HepG2 (cell line): ENCODE data around the gene TIMM13. TPM values are rescaled to one million over a fixed set of nuclear protein-coding genes. Genes with fewer than 3 reads are reported as not detected.

Experiments used
- AGO2 ChIP-seq: fragments of 200-400 bp; formaldehyde crosslinking; optimal IDR thresholded peaks from 2 replicates; pipeline ENCODE3; 2017; ENCODE audit warnings: mild to moderate bottlenecking, low read depth, low read length, moderate library complexity
- CBFB ChIP-seq: sonication (generic); formaldehyde crosslinking; IDR thresholded peaks from 2 replicates; pipeline ENCODE4 v1.4.0; 2020; ENCODE audit warnings: missing genetic modification reagents
- CBX2 ChIP-seq, 2 experiments: fragments of 200-600 bp in 1 of 2; sonication (generic); formaldehyde crosslinking in 1 of 2; IDR thresholded peaks; 2 replicates each; pipeline versions ENCODE4 v1.7.0 to v1.8.1; 2018 to 2022; ENCODE audit warnings: low read depth in 2 of 2, low read length in 1 of 2, mild to moderate bottlenecking in 1 of 2, missing genetic modification reagents in 1 of 2
- CBX5 ChIP-seq: sonication (generic); formaldehyde crosslinking; IDR thresholded peaks from 2 replicates; pipeline ENCODE4 v1.4.0; 2020; ENCODE audit warnings: missing genetic modification reagents, borderline replicate concordance
- GATAD1 ChIP-seq: IDR thresholded peaks from 2 replicates; pipeline ENCODE4 v1.6.1; 2016; ENCODE audit warnings: missing genetic modification reagents, missing compliant biosample characterization
- HMGXB4 ChIP-seq, 2 experiments: sonication (generic) in 1 of 2; formaldehyde crosslinking in 1 of 2; IDR thresholded peaks; 2 replicates each; pipeline versions ENCODE4 v1.4.0 to v1.6.1; 2018 to 2020; ENCODE audit warnings: missing genetic modification reagents in 2 of 2, borderline replicate concordance in 1 of 2, low read depth in 1 of 2, mild to moderate bottlenecking in 1 of 2, missing biosample characterization in 1 of 2
- JUNB ChIP-seq: sonication (generic); formaldehyde crosslinking; IDR thresholded peaks from 2 replicates; pipeline ENCODE4 v1.8.0; 2022; ENCODE audit warnings: missing genetic modification reagents, mild to moderate bottlenecking, borderline replicate concordance
- PLSCR1 ChIP-seq: sonication (generic); formaldehyde crosslinking; IDR thresholded peaks from 2 replicates; pipeline ENCODE4 v1.5.0; 2020; ENCODE audit warnings: missing genetic modification reagents, mild to moderate bottlenecking, borderline replicate concordance
- SATB2 ChIP-seq: sonication (generic); formaldehyde crosslinking; IDR thresholded peaks from 2 replicates; pipeline ENCODE4 v1.5.0; 2020; ENCODE audit warnings: missing genetic modification reagents
- SNAI1 ChIP-seq: sonication (generic); formaldehyde crosslinking; IDR thresholded peaks from 2 replicates; pipeline ENCODE4 v1.5.0; 2020; ENCODE audit warnings: mild to moderate bottlenecking, missing genetic modification reagents, borderline replicate concordance
- SP5 ChIP-seq: IDR thresholded peaks from 2 replicates; pipeline ENCODE4 v1.6.1; 2016; ENCODE audit warnings: low read depth, borderline replicate concordance
- SRSF1 ChIP-seq: fragments of 200-400 bp; formaldehyde crosslinking; optimal IDR thresholded peaks from 2 replicates; pipeline ENCODE3; 2017; ENCODE audit warnings: mild to moderate bottlenecking, low read depth, low read length, moderate library complexity
- STAG1 ChIP-seq: sonication (generic); formaldehyde crosslinking; IDR thresholded peaks from 2 replicates; pipeline ENCODE4 v1.4.0; 2020; ENCODE audit warnings: missing genetic modification reagents
- WIZ ChIP-seq: sonication (generic); formaldehyde crosslinking; IDR thresholded peaks from 2 replicates; pipeline ENCODE4 v1.5.1; 2020; ENCODE audit warnings: mild to moderate bottlenecking, missing genetic modification reagents
- ZBTB43 ChIP-seq: sonication (generic); formaldehyde crosslinking; conservative IDR thresholded peaks from 2 replicates; pipeline ENCODE4 v1.4.0; 2020; ENCODE audit warnings: missing genetic modification reagents
- ZKSCAN8 ChIP-seq: IDR thresholded peaks from 2 replicates; pipeline ENCODE4 v1.6.1; 2016; ENCODE audit warnings: borderline replicate concordance, missing genetic modification reagents, missing compliant biosample characterization
- ZNF205 ChIP-seq: IDR thresholded peaks from 2 replicates; pipeline ENCODE4 v1.6.1; 2018; ENCODE audit warnings: missing biosample characterization, missing genetic modification reagents
- ZNF598 ChIP-seq: sonication (generic); formaldehyde crosslinking; IDR thresholded peaks from 2 replicates; pipeline ENCODE4 v1.5.1; 2020; ENCODE audit warnings: mild to moderate bottlenecking, missing genetic modification reagents, borderline replicate concordance
- ZNF780A ChIP-seq: sonication (generic); formaldehyde crosslinking; IDR thresholded peaks from 2 replicates; pipeline ENCODE4 v1.8.0; 2022; ENCODE audit warnings: mild to moderate bottlenecking, missing genetic modification reagents, moderate library complexity
- polyA plus RNA-seq, 8 experiments: library from polyadenylated mRNA; depleted of rRNA in 3 of 8; stranded (reverse) in 7 of 8; unstranded in 1 of 8; fragments of >200 nt; fragmentation: Illumina TruSeq in 4 of 8; extraction: Trizol in 4 of 8; gene quantifications; 2 replicates each; pipeline versions ENCODE4 v1.2.1 to v1.2.3, GENCODE V29; 2011 to 2016; ENCODE audit warnings: low read depth in 4 of 8, missing spikeins in 1 of 8, mixed read lengths in 1 of 8; ENCODE audit not compliant: insufficient read depth in 1 of 8
- total RNA-seq, 5 experiments: library from RNA; depleted of rRNA; stranded (reverse); fragments of >200 nt; fragmentation: Illumina TruSeq; extraction: Trizol; gene quantifications; 2 replicates each; pipeline ENCODE4 v1.2.3, GENCODE V29; 2016; ENCODE audit warnings: low read depth in 1 of 5
- TF ChIP-seq, protein P1 (sequence below): sonication (generic); formaldehyde crosslinking; IDR thresholded peaks from 2 replicates; pipeline ENCODE4 v1.4.0; 2020; ENCODE audit warnings: missing genetic modification reagents

Gene TIMM13
- total and polyA plus RNA-seq, 2 of the 13 experiments (the other 11 are each of a cell fraction or from before 2014, with no cell fraction given) = 48.4 to 108 TPM

GRCh38 chr19:2391118-2391725, 36.2 kb downstream of the TIMM13 start (continued):
- 0 out of 4 replicates have a peak, but pooled peaks of 1 of the 2 experiments have one; percentile 17 for TF ChIP-seq HMGXB4 (CRISPR knock-in tag; IDR thresholded peaks at IDR 0.05; ENCODE audit: borderline replicate concordance in 1 of 2, low read depth in 1 of 2)
- no peak for TF ChIP-seq ZNF598 (CRISPR knock-in tag)
- no peak for TF ChIP-seq SATB2 (CRISPR knock-in tag)
- TF ChIP-seq GATAD1 (CRISPR knock-in tag) = peak; percentile 48; the same call in 1 of the 2 replicates
- TF ChIP-seq SNAI1 (CRISPR knock-in tag) = no peak
- TF ChIP-seq CBFB (CRISPR knock-in tag) = no peak
- TF ChIP-seq, protein P1, sequence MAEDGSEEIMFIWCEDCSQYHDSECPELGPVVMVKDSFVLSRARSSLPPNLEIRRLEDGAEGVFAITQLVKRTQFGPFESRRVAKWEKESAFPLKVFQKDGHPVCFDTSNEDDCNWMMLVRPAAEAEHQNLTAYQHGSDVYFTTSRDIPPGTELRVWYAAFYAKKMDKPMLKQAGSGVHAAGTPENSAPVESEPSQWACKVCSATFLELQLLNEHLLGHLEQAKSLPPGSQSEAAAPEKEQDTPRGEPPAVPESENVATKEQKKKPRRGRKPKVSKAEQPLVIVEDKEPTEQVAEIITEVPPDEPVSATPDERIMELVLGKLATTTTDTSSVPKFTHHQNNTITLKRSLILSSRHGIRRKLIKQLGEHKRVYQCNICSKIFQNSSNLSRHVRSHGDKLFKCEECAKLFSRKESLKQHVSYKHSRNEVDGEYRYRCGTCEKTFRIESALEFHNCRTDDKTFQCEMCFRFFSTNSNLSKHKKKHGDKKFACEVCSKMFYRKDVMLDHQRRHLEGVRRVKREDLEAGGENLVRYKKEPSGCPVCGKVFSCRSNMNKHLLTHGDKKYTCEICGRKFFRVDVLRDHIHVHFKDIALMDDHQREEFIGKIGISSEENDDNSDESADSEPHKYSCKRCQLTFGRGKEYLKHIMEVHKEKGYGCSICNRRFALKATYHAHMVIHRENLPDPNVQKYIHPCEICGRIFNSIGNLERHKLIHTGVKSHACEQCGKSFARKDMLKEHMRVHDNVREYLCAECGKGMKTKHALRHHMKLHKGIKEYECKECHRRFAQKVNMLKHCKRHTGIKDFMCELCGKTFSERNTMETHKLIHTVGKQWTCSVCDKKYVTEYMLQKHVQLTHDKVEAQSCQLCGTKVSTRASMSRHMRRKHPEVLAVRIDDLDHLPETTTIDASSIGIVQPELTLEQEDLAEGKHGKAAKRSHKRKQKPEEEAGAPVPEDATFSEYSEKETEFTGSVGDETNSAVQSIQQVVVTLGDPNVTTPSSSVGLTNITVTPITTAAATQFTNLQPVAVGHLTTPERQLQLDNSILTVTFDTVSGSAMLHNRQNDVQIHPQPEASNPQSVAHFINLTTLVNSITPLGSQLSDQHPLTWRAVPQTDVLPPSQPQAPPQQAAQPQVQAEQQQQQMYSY (CRISPR knock-in tag) = no peak
- peak; percentile 74 for TF ChIP-seq STAG1 (CRISPR knock-in tag)
- no peak for TF ChIP-seq SP5 (CRISPR knock-in tag)
- TF ChIP-seq CBX5 (CRISPR knock-in tag) = 0 out of 2 replicates have a peak, but pooled peaks have one; percentile 23
- no peak for TF ChIP-seq PLSCR1
- TF ChIP-seq ZNF205 (CRISPR knock-in tag) = no peak
- TF ChIP-seq AGO2 = no peak
- no peak for TF ChIP-seq ZNF780A
- no peak for TF ChIP-seq ZKSCAN8 (CRISPR knock-in tag)
- no peak for TF ChIP-seq SRSF1
- TF ChIP-seq WIZ (CRISPR knock-in tag) = no peak
- no peak for TF ChIP-seq JUNB (CRISPR knock-in tag)
- peak; percentile 85 for TF ChIP-seq ZBTB43 (CRISPR knock-in tag)
- no peak for TF ChIP-seq CBX2 (IDR thresholded peaks at IDR 0.05; ENCODE audit: low read depth, low read length)
- no peak for TF ChIP-seq CBX2 (CRISPR knock-in tag; IDR thresholded peaks at IDR 0.05; ENCODE audit: low read depth)
